HepG2 (cell line): ENCODE data around the gene DNAJB8. TPM values are rescaled to one million over a fixed set of nuclear protein-coding genes. Genes with fewer than 3 reads are reported as not detected.

ENCODE experiments used
- ATAC-seq: fragments of 200-7000 bp; cut with Tn5 transposase; 3 replicates; pipeline ENCODE4 v1.9.1; 2020; ENCODE audit warnings: mild to moderate bottlenecking, moderate library complexity
- BruUV-seq: library from RNA; stranded (reverse); fragments of 400-500 nt; replicated peaks from 2 replicates; lab custom pipeline; 2021; lab: Mats Ljungman, UMichigan
- CTCF ChIA-PET: fragments of 300-600 bp; formaldehyde crosslinking; extraction: SDS; loops from one replicate; lab custom pipeline; 2021; ENCODE audit warnings: low total read pairs, inconsistent platforms, low intra/inter-chr PET ratio; lab: Yijun Ruan, JAX
- POLR2A ChIA-PET: fragments of 350-600 bp; sonication (Branson Sonifier 250); formaldehyde crosslinking; loops from one replicate; lab custom pipeline; 2020; ENCODE audit warnings: antibody characterized with exemption, inconsistent platforms; lab: Yijun Ruan, JAX
- DNase-seq: peaks from one replicate; pipeline ENCODE4 v3.0.0-alpha.2; 2015; ENCODE audit warnings: low spot score
- FAIRE-seq: peaks from 3 replicates; lab custom pipeline; 2011; peaks lifted over from hg19 to GRCh38; lab: Jason Lieb, UNC
- H2AFZ ChIP-seq: one replicate; pipeline ENCODE4 v1.6.1; 2011; ENCODE audit warnings: low read length, inconsistent platforms
- H3K27ac ChIP-seq: fragments of 300-600 bp; 3 replicates; pipeline ENCODE4 v1.8.0; 2011; ENCODE audit warnings: mixed run types, mild to moderate bottlenecking, mixed read lengths, low read length, inconsistent platforms; ENCODE audit not compliant: insufficient read depth; ENCODE audit errors: extremely low read length
- H3K27me3 ChIP-seq, 2 experiments: fragments of 200-600 bp in 1 of 2; 2 replicates in 1 of 2; 3 replicates in 1 of 2; pipeline versions ENCODE4 v1.6.0 to v1.8.0; 2011; ENCODE audit warnings: low read length in 2 of 2, mild to moderate bottlenecking in 2 of 2, moderate library complexity in 2 of 2, inconsistent platforms in 1 of 2; ENCODE audit not compliant: insufficient read depth in 2 of 2, control insufficient read depth in 1 of 2
- H3K36me3 ChIP-seq, 2 experiments: fragments of 200-600 bp in 1 of 2; replicated peaks in 1 of 2; 2 replicates in 1 of 2; 3 replicates in 1 of 2; pipeline versions ENCODE4 v1.5.1 to v1.8.0; 2011; ENCODE audit warnings: low read length in 2 of 2, inconsistent platforms in 1 of 2; ENCODE audit not compliant: insufficient read depth in 2 of 2, control insufficient read depth in 1 of 2
- H3K4me1 ChIP-seq: 2 replicates; pipeline ENCODE4 v1.5.1; 2012; ENCODE audit warnings: low read length, inconsistent platforms; ENCODE audit not compliant: insufficient read depth
- H3K4me2 ChIP-seq: 2 replicates; pipeline ENCODE4 v1.6.0; 2011; ENCODE audit warnings: low read depth, low read length, inconsistent platforms
- H3K4me3 ChIP-seq, 3 experiments: fragments of 200-600 bp in 1 of 3; sonication (generic), shearing (Covaris generic) in 1 of 3; replicated peaks in 1 of 3; 2 replicates each; pipeline ENCODE4 v1.5.1; 2011 to 2016; ENCODE audit warnings: low read length in 3 of 3, inconsistent platforms in 2 of 3, low read depth in 2 of 3, mild to moderate bottlenecking in 2 of 3, control low read depth in 1 of 3, mixed read lengths in 1 of 3; ENCODE audit not compliant: insufficient read depth in 1 of 3
- H3K79me2 ChIP-seq: one replicate; pipeline ENCODE4 v1.6.1; 2011; ENCODE audit warnings: low read length, inconsistent platforms; ENCODE audit not compliant: insufficient read depth
- H3K9ac ChIP-seq: 2 replicates; pipeline ENCODE4 v1.6.0; 2011; ENCODE audit warnings: mild to moderate bottlenecking, low read depth, low read length, inconsistent platforms; ENCODE audit not compliant: insufficient read depth
- H3K9me3 ChIP-seq: 2 replicates; pipeline ENCODE4 v1.5.1; 2012; ENCODE audit warnings: mild to moderate bottlenecking, low read length
- H4K20me1 ChIP-seq: 2 replicates; pipeline ENCODE4 v1.6.0; 2011; ENCODE audit warnings: inconsistent platforms, mild to moderate bottlenecking, low read length, moderate library complexity; ENCODE audit not compliant: insufficient read depth
- CC2D1A ChIP-seq: sonication (generic); formaldehyde crosslinking; IDR thresholded peaks from 2 replicates; pipeline ENCODE4 v1.8.1; 2023; ENCODE audit warnings: mild to moderate bottlenecking, missing genetic modification reagents
- CCAR2 ChIP-seq: fragments of 200-400 bp; formaldehyde crosslinking; optimal IDR thresholded peaks from 2 replicates; pipeline ENCODE3; 2018; ENCODE audit warnings: low read depth, mild to moderate bottlenecking, low read length, moderate library complexity
- GZF1 ChIP-seq: sonication (generic); formaldehyde crosslinking; IDR thresholded peaks from 2 replicates; pipeline ENCODE4 v1.5.1; 2020; ENCODE audit warnings: mild to moderate bottlenecking, missing genetic modification reagents
- RARA ChIP-seq: IDR thresholded peaks from 2 replicates; pipeline ENCODE4 v1.6.1; 2016; ENCODE audit warnings: missing genetic modification reagents, missing compliant biosample characterization
- TARDBP ChIP-seq: sonication (generic); formaldehyde crosslinking; IDR thresholded peaks from 2 replicates; pipeline ENCODE4 v1.8.0; 2022; ENCODE audit warnings: mild to moderate bottlenecking, missing genetic modification reagents
- ZNF484 ChIP-seq: sonication (generic); formaldehyde crosslinking; IDR thresholded peaks from 2 replicates; pipeline ENCODE4 v1.5.1; 2020; ENCODE audit warnings: mild to moderate bottlenecking, low read depth, missing genetic modification reagents, borderline replicate concordance
- ZNF577 ChIP-seq: sonication (generic); formaldehyde crosslinking; IDR thresholded peaks from 2 replicates; pipeline ENCODE4 v1.4.0; 2020; ENCODE audit warnings: mild to moderate bottlenecking, low read depth, missing genetic modification reagents, borderline replicate concordance
- ZNF761 ChIP-seq: sonication (generic); formaldehyde crosslinking; conservative IDR thresholded peaks from 2 replicates; pipeline ENCODE4 v1.4.0; 2020; ENCODE audit warnings: mild to moderate bottlenecking, missing genetic modification reagents
- ZNF816 ChIP-seq: sonication (generic); formaldehyde crosslinking; IDR thresholded peaks from 2 replicates; pipeline ENCODE4 v1.8.0; 2022; ENCODE audit warnings: missing genetic modification reagents, mild to moderate bottlenecking, borderline replicate concordance
- ZSCAN22 ChIP-seq: sonication (generic); formaldehyde crosslinking; IDR thresholded peaks from 2 replicates; pipeline ENCODE4 v1.4.0; 2020; ENCODE audit warnings: mild to moderate bottlenecking, missing genetic modification reagents
- WGBS: methylation state at CpG from one replicate; pipeline ENCODE4 v1.1.6; 2017; ENCODE audit warnings: low lambda C conversion rate; 5-methylcytosine and 5-hydroxymethylcytosine counted together
- in situ Hi-C: cut with HindIII; loops from 2 replicates; pipeline ENCODE4 v1.10.0; 2017; ENCODE audit warnings: low pct_unique_long_range_greater_than_20kb; ENCODE audit not compliant: extremely low pct_ligation_motif_present
- intact Hi-C: fragments of 100-400 bp; cut with micrococcal nuclease; formaldehyde crosslinking; loops from one replicate; pipeline ENCODE4 v1.10.0; 2022; ENCODE audit not compliant: unreplicated experiment
- polyA plus RNA-seq, 8 experiments: library from polyadenylated mRNA; depleted of rRNA in 3 of 8; stranded (reverse) in 7 of 8; unstranded in 1 of 8; fragments of >200 nt; fragmentation: Illumina TruSeq in 4 of 8; extraction: Trizol in 4 of 8; gene quantifications; 2 replicates each; pipeline versions ENCODE4 v1.2.1 to v1.2.3, GENCODE V29; 2011 to 2016; ENCODE audit warnings: low read depth in 4 of 8, missing spikeins in 1 of 8, mixed read lengths in 1 of 8; ENCODE audit not compliant: insufficient read depth in 1 of 8
- total RNA-seq, 5 experiments: library from RNA; depleted of rRNA; stranded (reverse); fragments of >200 nt; fragmentation: Illumina TruSeq; extraction: Trizol; gene quantifications; 2 replicates each; pipeline ENCODE4 v1.2.3, GENCODE V29; 2016; ENCODE audit warnings: low read depth in 1 of 5

Gene DNAJB8
- total and polyA plus RNA-seq, 2 of the 13 experiments (the other 11 are each of a cell fraction or from before 2014, with no cell fraction given): not detected

GRCh38 chr3:128482666-128483656, 16.3 kb upstream of the DNAJB8 start:
- Histone ChIP-seq H3K79me2 (peaks cover 5% of the 10 kb centered on the region), H2AFZ (no peak overlapping the region), H3K36me3 (peaks cover 6 to 47% of the 10 kb centered on the region in 2 experiments; a peak in 3 of 5 replicates), H3K4me3 (no peak overlapping the region), H3K27ac (no peak overlapping the region), H3K4me2 (no peak overlapping the region), H3K4me1 (peaks cover 16% of the 10 kb centered on the region), H4K20me1 (no peaks in the 10 kb centered on the region; the same call in 1 of the 2 replicates), H3K27me3 (no peaks in the 10 kb centered on the region), H3K9me3 (no peaks in the 10 kb centered on the region), H3K9ac (no peak overlapping the region)
- FAIRE-seq (no peak), DNase-seq (no peak), ATAC-seq (no peak)
- ChIA-PET POLR2A (no interaction called here), CTCF (no interaction called here)
- intact Hi-C loops: no loop called here
- in situ Hi-C loops: no loop called here
- BruUV-seq: no TSS peak
- TF ChIP-seq ZNF816 (CRISPR knock-in tag) (no peak), CCAR2 (no peak), TARDBP (CRISPR knock-in tag) (no peak), RARA (no peak), GZF1 (CRISPR knock-in tag) (no peak), CC2D1A (CRISPR knock-in tag) (no peak), ZNF484 (CRISPR knock-in tag) (no peak), ZSCAN22 (CRISPR knock-in tag) (no peak), ZNF577 (CRISPR knock-in tag) (no peak), ZNF761 (no peak)
- WGBS: 97% methylated on average over 30 of the region's 33 CpGs
